Measurements from ENCODE around the gene RAB11FIP3. TPM values are rescaled to one million over a fixed set of nuclear protein-coding genes. Genes with fewer than 3 reads are reported as not detected.

Gene RAB11FIP3
- total RNA-seq, 4 donors from 2014 or later: 20.7 to 62.5 (median 29.1) TPM

DNA sequence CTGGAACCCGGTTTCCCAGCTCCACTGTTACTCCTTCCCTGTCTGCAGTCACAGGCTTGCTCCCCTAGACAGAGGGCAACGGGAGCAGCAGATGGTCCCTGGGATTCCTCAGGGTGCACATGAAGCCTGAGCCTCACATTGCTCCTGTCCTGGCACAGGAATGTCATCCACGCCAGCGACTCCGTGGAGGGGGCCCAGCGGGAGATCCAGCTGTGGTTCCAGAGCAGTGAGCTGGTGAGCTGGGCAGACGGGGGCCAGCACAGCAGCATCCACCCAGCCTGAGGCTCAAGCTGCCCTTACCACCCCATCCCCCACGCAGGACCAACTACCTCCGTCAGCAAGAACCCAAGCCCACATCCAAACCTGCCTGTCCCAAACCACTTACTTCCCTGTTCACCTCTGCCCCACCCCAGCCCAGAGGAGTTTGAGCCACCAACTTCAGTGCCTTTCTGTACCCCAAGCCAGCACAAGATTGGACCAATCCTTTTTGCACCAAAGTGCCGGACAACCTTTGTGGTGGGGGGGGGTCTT, 25.3 kb upstream of the RAB11FIP3 start:
- no peak for DNase-seq (ENCODE audit: low spot score in 2 of 2)
- 69% methylated on average over 5 of the region's 10 CpGs for WGBS
- Histone ChIP-seq H3K9me3 (no peaks in the 10 kb centered on the region), H3K4me1 (peaks cover 31% of the 10 kb centered on the region), H3K27ac (peak overlapping the region; percentile 86), H3K27me3 (no peaks in the 10 kb centered on the region), H3K36me3 (peaks cover 3% of the 10 kb centered on the region), H3K4me3 (no peak overlapping the region)
- TF ChIP-seq EP300 (IDR thresholded peaks at IDR 0.05) (no peak), POLR2AphosphoS5 (IDR thresholded peaks at IDR 0.05) (no peak), POLR2A (IDR thresholded peaks at IDR 0.05) (no peak), CTCF (IDR thresholded peaks at IDR 0.05) (no peak)

DNA sequence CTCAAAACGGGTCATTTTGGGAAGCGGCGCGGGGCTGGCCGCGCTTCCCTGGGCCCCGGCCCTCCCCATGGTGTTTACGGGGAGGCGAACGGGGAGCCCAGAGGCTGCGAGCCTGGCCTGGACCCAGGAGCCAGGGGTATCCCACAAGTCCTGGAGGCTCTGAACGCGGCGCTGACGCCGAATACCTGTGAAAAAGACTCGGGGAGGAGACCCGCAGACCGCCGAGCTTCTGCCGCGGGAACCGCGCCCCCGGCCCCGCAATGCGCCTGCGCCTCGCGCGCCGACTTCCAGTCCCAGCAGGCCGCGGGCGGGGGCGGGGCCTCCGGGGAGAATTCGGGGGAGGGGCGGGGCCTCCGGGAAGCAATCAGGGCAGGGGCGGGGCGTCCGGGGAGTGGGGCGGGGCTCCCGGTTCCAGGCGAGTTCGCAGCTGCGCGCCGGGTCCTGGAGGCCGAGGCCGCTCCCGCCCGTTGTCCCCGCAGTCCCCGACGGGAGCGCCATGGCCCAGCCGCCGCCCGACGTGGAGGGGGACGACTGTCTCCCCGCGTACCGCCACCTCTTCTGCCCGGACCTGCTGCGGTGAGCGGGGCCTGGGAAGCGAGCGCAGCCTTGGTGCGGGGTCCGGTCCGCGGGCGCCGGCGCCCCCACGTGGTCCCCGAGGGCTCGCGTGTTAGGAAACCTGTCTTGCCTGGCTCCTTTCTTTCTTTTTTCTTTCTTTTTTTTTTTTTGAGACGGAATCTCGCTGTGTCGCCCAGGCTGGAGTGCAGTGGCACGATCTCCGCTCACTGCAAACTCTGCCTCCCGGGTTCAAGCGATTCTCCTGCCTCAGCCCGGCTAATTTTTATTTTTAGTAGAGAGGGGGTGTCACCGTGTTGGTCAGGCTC, 23.7 kb upstream of the RAB11FIP3 start, which contains the start of gene DECR2:
Gene DECR2, plus strand, starts transcription at position 418 of the 881 bp plus-strand sequence. Its CDS starts 79 bp downstream, at position 497.
- under 1% methylated on average over 42 of the region's 91 CpGs for WGBS
- no peaks in the 10 kb centered on the region for H3K9me3 ChIP-seq
- H3K27ac ChIP-seq: peak within 1 kb of the TSS; percentile 86
- TF ChIP-seq POLR2A (IDR thresholded peaks at IDR 0.05) (peak in 1 of 2 donors; percentile 52), POLR2AphosphoS5 (IDR thresholded peaks at IDR 0.05) (peak in 2 of 3 donors; percentile 6 to 9), CTCF (IDR thresholded peaks at IDR 0.05) (peak; percentile 6 to 14), EP300 (IDR thresholded peaks at IDR 0.05) (no peak)
- DNase-seq (ENCODE audit: low spot score in 2 of 2): peak; percentile 98
- H3K4me1 ChIP-seq: peaks cover 26% of the 10 kb centered on the region
- H3K4me3 ChIP-seq: peak within 1 kb of the TSS; percentile 85
- H3K36me3 ChIP-seq: peaks cover 3% of the 10 kb centered on the region
- no peaks in the 10 kb centered on the region for H3K27me3 ChIP-seq

DNA sequence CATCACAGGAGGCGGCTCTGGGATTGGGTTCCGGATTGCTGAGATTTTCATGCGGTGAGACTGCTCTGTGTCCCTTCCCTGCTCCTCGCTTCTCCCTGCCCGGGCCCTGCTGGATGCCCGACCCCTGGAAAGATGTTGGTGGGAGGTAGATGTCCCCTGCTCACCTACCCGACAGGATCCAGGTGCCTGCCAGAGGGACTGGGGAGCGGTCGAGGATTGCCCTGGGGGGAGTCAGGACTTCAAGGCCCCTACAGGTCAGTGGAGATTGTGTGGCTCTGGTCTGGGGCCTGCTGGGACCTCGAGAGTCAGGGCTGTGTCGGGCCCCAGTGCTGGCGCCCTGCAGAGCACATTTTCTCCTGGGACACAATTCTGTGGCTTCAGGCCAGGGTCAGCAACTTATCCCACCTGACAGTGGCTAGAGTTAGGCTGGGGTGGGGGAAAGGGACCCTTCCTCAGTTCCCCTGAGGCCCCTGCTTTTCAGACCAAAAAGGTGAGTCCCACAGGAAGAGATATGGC, 20.4 kb upstream of the RAB11FIP3 start:
- TF ChIP-seq CTCF (IDR thresholded peaks at IDR 0.05) (no peak), EP300 (IDR thresholded peaks at IDR 0.05) (no peak), POLR2A (IDR thresholded peaks at IDR 0.05) (no peak), POLR2AphosphoS5 (IDR thresholded peaks at IDR 0.05) (no peak)
- Histone ChIP-seq H3K4me3 (no peak overlapping the region), H3K27me3 (no peaks in the 10 kb centered on the region), H3K9me3 (no peaks in the 10 kb centered on the region), H3K36me3 (peaks cover 6% of the 10 kb centered on the region), H3K27ac (no peak overlapping the region), H3K4me1 (peaks cover 18% of the 10 kb centered on the region)
- DNase-seq (ENCODE audit: low spot score in 2 of 2): no peak
- 95% methylated on average over 12 of the region's 12 CpGs for WGBS

DNA sequence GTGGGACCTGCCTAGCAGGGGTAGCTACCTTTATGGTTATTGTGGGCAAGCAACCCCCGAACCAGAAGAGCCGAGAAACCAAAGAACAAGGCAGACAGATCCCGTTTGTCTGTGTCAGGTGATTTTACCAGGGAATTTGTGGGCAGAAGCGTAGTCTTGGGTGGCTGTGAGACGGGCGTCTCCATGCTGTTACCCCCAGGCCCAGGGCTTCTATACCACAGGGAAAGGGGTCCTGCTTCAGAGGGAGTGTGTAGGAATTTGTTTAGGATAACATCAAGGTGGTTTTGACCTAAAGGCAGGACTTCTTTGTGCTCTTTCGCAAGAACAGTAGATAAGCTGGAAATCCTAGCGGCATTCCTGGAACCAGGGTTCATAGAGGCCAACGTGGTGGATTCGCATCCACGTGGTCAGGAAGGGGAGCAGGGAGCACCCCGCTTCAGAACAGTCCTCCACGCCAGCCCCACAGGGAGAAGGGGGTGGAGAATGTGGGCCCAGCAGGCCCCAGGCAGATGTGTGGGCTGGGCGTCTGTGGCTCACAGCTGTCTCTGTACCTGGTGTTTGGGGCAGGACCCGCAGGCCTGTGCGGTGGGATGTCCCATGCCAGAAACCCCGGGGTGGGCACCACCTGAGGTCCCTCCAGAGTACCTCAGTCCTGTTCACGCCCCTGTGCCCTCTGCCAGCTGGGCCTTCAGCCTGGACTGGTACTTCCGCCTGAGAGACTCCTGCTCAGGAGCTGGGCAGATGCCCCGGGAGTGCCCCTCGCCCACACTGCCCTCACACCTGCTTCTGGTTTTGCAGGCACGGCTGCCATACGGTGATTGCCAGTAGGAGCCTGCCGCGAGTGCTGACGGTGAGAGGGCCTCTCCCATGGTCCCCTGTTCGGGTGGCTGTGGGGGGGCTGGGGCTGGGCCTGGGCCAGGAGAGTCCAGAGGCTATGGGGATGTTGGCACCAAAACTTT, 19.6 kb upstream of the RAB11FIP3 start:
- no peak for DNase-seq (ENCODE audit: low spot score in 2 of 2)
- 83% methylated on average over 17 of the region's 27 CpGs for WGBS
- Histone ChIP-seq H3K36me3 (peaks cover 14% of the 10 kb centered on the region), H3K4me3 (no peak overlapping the region), H3K27me3 (no peaks in the 10 kb centered on the region), H3K4me1 (peaks cover 10% of the 10 kb centered on the region), H3K27ac (no peak overlapping the region), H3K9me3 (no peaks in the 10 kb centered on the region)
- TF ChIP-seq EP300 (IDR thresholded peaks at IDR 0.05): no peak

GRCh38 chr16:407253-407652, 18.2 kb upstream of the RAB11FIP3 start:
- peaks cover 28% of the 10 kb centered on the region for H3K36me3 ChIP-seq
- DNase-seq (ENCODE audit: low spot score in 2 of 2): no peak
- no peak overlapping the region for H3K4me3 ChIP-seq
- WGBS: 87% methylated on average over 11 of the region's 16 CpGs
- no peaks in the 10 kb centered on the region for H3K27me3 ChIP-seq
- H3K4me1 ChIP-seq: peaks cover 3% of the 10 kb centered on the region
- no peak overlapping the region for H3K27ac ChIP-seq
- H3K9me3 ChIP-seq: no peaks in the 10 kb centered on the region
- TF ChIP-seq POLR2AphosphoS5 (IDR thresholded peaks at IDR 0.05): no peak
- no peak for TF ChIP-seq EP300 (IDR thresholded peaks at IDR 0.05)
- no peak for TF ChIP-seq CTCF (IDR thresholded peaks at IDR 0.05)
- no peak for TF ChIP-seq POLR2A (IDR thresholded peaks at IDR 0.05)
